H9 (cell line): ENCODE results near the gene COL8A1. TPM values are rescaled to one million over a fixed set of nuclear protein-coding genes. Genes with fewer than 3 reads are reported as not detected.

Source experiments
- DNase-seq: peaks from one replicate; pipeline ENCODE4 v3.0.0-alpha.2; 2017
- H2AFZ ChIP-seq: one replicate; pipeline ENCODE4 v1.6.1; 2013; ENCODE audit warnings: mild to moderate bottlenecking, low read length, control low read depth, moderate library complexity
- H2AK5ac ChIP-seq: 2 replicates; pipeline ENCODE4 v1.6.1; 2013; ENCODE audit warnings: low read length, control low read depth, mixed read lengths; ENCODE audit not compliant: insufficient read length
- H2BK120ac ChIP-seq: one replicate; pipeline ENCODE4 v1.6.1; 2013; ENCODE audit warnings: low read depth, mild to moderate bottlenecking, low read length, control low read depth, inconsistent platforms; ENCODE audit not compliant: poor library complexity, severe bottlenecking
- H2BK12ac ChIP-seq: 2 replicates; pipeline ENCODE4 v1.6.1; 2013; ENCODE audit warnings: low read length, control low read depth, mixed read lengths, low read depth; ENCODE audit not compliant: insufficient read length
- H2BK15ac ChIP-seq: 2 replicates; pipeline ENCODE4 v1.6.1; 2013; ENCODE audit warnings: low read depth, low read length, control low read depth
- H2BK20ac ChIP-seq: one replicate; pipeline ENCODE4 v1.6.1; 2013; ENCODE audit warnings: low read depth, mild to moderate bottlenecking, low read length, control low read depth, inconsistent platforms; ENCODE audit not compliant: poor library complexity, severe bottlenecking
- H2BK5ac ChIP-seq: 2 replicates; pipeline ENCODE4 v1.6.1; 2013; ENCODE audit warnings: low read length, control low read depth, mixed read lengths; ENCODE audit not compliant: insufficient read length
- H3K14ac ChIP-seq: 2 replicates; pipeline ENCODE4 v1.6.1; 2013; ENCODE audit warnings: low read length, control low read depth; ENCODE audit not compliant: insufficient read depth
- H3K18ac ChIP-seq: 2 replicates; pipeline ENCODE4 v1.6.1; 2013; ENCODE audit warnings: low read depth, mild to moderate bottlenecking, mixed read lengths, low read length, control low read depth; ENCODE audit not compliant: insufficient read length
- H3K23ac ChIP-seq: 2 replicates; pipeline ENCODE4 v1.6.1; 2013; ENCODE audit warnings: low read length, control low read depth, mixed read lengths, low read depth; ENCODE audit not compliant: insufficient read length
- H3K23me2 ChIP-seq: 2 replicates; pipeline ENCODE4 v1.6.1; 2013; ENCODE audit warnings: low read depth, mild to moderate bottlenecking, mixed read lengths, low read length, control low read depth; ENCODE audit not compliant: insufficient read length, poor library complexity, severe bottlenecking
- H3K27ac ChIP-seq: 2 replicates; pipeline ENCODE4 v1.5.1; 2013; ENCODE audit warnings: low read length, control low read depth, mixed read lengths, low read depth; ENCODE audit not compliant: insufficient read length
- H3K27me3 ChIP-seq: 2 replicates; pipeline ENCODE4 v1.6.1; 2013; ENCODE audit warnings: low read length, control low read depth, inconsistent platforms; ENCODE audit not compliant: insufficient read depth
- H3K4ac ChIP-seq: 2 replicates; pipeline ENCODE4 v1.6.1; 2013; ENCODE audit warnings: low read depth, mild to moderate bottlenecking, control low read depth, inconsistent platforms, low read length, moderate library complexity
- H3K4me1 ChIP-seq: 2 replicates; pipeline ENCODE4 v1.6.1; 2013; ENCODE audit warnings: low read length, control low read depth, inconsistent platforms; ENCODE audit not compliant: insufficient read depth
- H3K4me2 ChIP-seq: 2 replicates; pipeline ENCODE4 v1.6.1; 2013; ENCODE audit warnings: low read length, control low read depth, mixed read lengths; ENCODE audit not compliant: insufficient read length, insufficient read depth
- H3K56ac ChIP-seq: 2 replicates; pipeline ENCODE4 v1.6.1; 2013; ENCODE audit warnings: low read depth, mild to moderate bottlenecking, mixed read lengths, low read length, control low read depth; ENCODE audit not compliant: insufficient read length
- H3K79me1 ChIP-seq: 2 replicates; pipeline ENCODE4 v1.6.1; 2013; ENCODE audit warnings: low read depth, mild to moderate bottlenecking, moderate library complexity, low read length, control low read depth, inconsistent platforms; ENCODE audit not compliant: insufficient read depth, poor library complexity, severe bottlenecking
- H3K79me2 ChIP-seq: 2 replicates; pipeline ENCODE4 v1.6.1; 2013; ENCODE audit warnings: low read length, control low read depth, inconsistent platforms; ENCODE audit not compliant: insufficient read depth
- H3K9ac ChIP-seq: 2 replicates; pipeline ENCODE4 v1.6.1; 2013; ENCODE audit warnings: low read length, control low read depth, mixed read lengths; ENCODE audit not compliant: insufficient read length; ENCODE audit errors: extremely low read depth
- H3K9me3 ChIP-seq: one replicate; pipeline ENCODE4 v1.6.1; 2013; ENCODE audit warnings: low read depth, low read length, inconsistent platforms; ENCODE audit not compliant: control insufficient read depth
- H3T11ph ChIP-seq: one replicate; pipeline ENCODE4 v1.6.1; 2013; ENCODE audit warnings: mild to moderate bottlenecking, low read length, control low read depth, inconsistent platforms
- H4K20me1 ChIP-seq: one replicate; pipeline ENCODE4 v1.6.1; 2013; ENCODE audit not compliant: control insufficient read depth, insufficient read length, insufficient read depth
- H4K5ac ChIP-seq: 2 replicates; pipeline ENCODE4 v1.6.1; 2013; ENCODE audit warnings: low read depth, mild to moderate bottlenecking, mixed read lengths, low read length, control low read depth; ENCODE audit not compliant: insufficient read length
- H4K8ac ChIP-seq: replicated peaks from 2 replicates; pipeline ENCODE4 v1.6.1; 2013; ENCODE audit warnings: low read length, control low read depth, mixed read lengths, low read depth; ENCODE audit not compliant: insufficient read length
- H4K91ac ChIP-seq: 2 replicates; pipeline ENCODE4 v1.6.1; 2013; ENCODE audit warnings: low read depth, mild to moderate bottlenecking, moderate library complexity, mixed read lengths, low read length, control low read depth; ENCODE audit not compliant: insufficient read length
- H3K27ac Mint-ChIP-seq, 3 experiments: 2 replicates in 2 of 3; 3 replicates in 1 of 3; pipeline ENCODE4 v1.8.0; 2020 to 2021; ENCODE audit warnings: mixed read lengths in 3 of 3, mild to moderate bottlenecking in 1 of 3, moderate library complexity in 1 of 3
- H3K27me3 Mint-ChIP-seq: 2 replicates; pipeline ENCODE4 v1.8.0; 2021; ENCODE audit warnings: low read depth, mild to moderate bottlenecking, moderate library complexity, mixed read lengths
- H3K36me3 Mint-ChIP-seq, 3 experiments: 2 replicates in 2 of 3; 3 replicates in 1 of 3; pipeline ENCODE4 v1.8.0; 2020 to 2021; ENCODE audit warnings: low read depth in 3 of 3, mixed read lengths in 3 of 3; ENCODE audit not compliant: insufficient read depth in 1 of 3
- H3K4me1 Mint-ChIP-seq, 2 experiments: 2 replicates each; pipeline ENCODE4 v1.8.0; 2020; ENCODE audit warnings: mixed read lengths in 2 of 2
- H3K4me3 Mint-ChIP-seq, 2 experiments: 2 replicates in 1 of 2; 3 replicates in 1 of 2; pipeline ENCODE4 v1.8.0; 2020 to 2021; ENCODE audit warnings: mild to moderate bottlenecking in 2 of 2, mixed read lengths in 2 of 2, moderate library complexity in 1 of 2
- H3K9me3 Mint-ChIP-seq, 2 experiments: 2 replicates in 1 of 2; 3 replicates in 1 of 2; pipeline ENCODE4 v1.8.0; 2020; ENCODE audit warnings: mild to moderate bottlenecking in 2 of 2, mixed read lengths in 2 of 2, moderate library complexity in 1 of 2
- CTCF ChIP-seq: fragments of 200-600 bp; sonication (generic); conservative IDR thresholded peaks from 3 replicates; pipeline ENCODE4 v1.8.0; 2021; ENCODE audit warnings: antibody characterized with exemption, mild to moderate bottlenecking
- WGBS: extraction: QIAGEN DNeasy Blood & Tissue Kit; methylation state at CpG from one replicate; pipeline ENCODE4 v1.1.7; 2013; ENCODE audit warnings: missing lambda C conversion rate, low lambda C conversion rate, mixed read lengths; ENCODE audit not compliant: insufficient read length; ENCODE audit errors: extremely low coverage; 5-methylcytosine and 5-hydroxymethylcytosine counted together
- total RNA-seq: library from RNA; stranded (reverse); gene quantifications from 2 replicates; pipeline ENCODE4 v1.2.1, GENCODE V29; 2021

The COL8A1 gene
- total RNA-seq, 1 experiment from 2014 or later = 0.17 TPM

DNA sequence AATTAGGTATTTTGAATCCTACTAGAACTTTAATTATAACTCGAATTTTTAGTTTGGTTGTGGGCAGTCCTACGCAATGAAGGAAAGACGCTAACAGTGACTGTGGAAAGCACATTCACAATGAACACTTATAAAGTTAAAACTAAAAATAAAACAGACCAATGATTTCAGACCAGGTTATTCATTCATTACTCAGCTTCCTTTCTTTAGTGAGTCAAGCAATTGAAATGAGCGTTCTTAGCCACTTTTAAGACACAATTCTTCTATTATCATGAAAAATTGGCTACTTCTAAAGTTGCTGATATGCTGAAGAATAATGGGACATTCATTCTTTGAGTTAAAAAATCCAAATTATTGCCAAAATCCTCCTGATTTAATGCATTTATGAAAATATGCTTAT lies 113.3 kb downstream of the COL8A1 start:
- no peaks in the 10 kb centered on the region for H3K27me3 ChIP-seq
- WGBS = no CpG with 5 or more reads among the region's 4 CpGs
- no peaks in the 10 kb centered on the region for H3K4me1 ChIP-seq
- H3K79me1 ChIP-seq = no peaks in the 10 kb centered on the region
- no peak overlapping the region for H2AK5ac ChIP-seq
- H3K56ac ChIP-seq = no peak overlapping the region
- H3K14ac ChIP-seq = no peak overlapping the region
- Mint-ChIP-seq H3K4me1 (0 out of 4 replicates have a peak, but pooled peaks cover 0 to 3% of the 10 kb centered on the region in 2 experiments), H3K27me3 (no peaks in the 10 kb centered on the region), H3K27ac (no peak overlapping the region), H3K36me3 (no peaks in the 10 kb centered on the region), H3K9me3 (no peaks in the 10 kb centered on the region), H3K4me3 (no peak overlapping the region)
- H4K8ac ChIP-seq = no peak overlapping the region
- no peak overlapping the region for H2BK20ac ChIP-seq
- H3T11ph ChIP-seq = no peak overlapping the region
- no peak overlapping the region for H2BK5ac ChIP-seq
- no peak overlapping the region for H3K27ac ChIP-seq
- no peak for DNase-seq
- H2BK15ac ChIP-seq = no peak overlapping the region
- H3K4me2 ChIP-seq = no peak overlapping the region
- H2AFZ ChIP-seq = no peak overlapping the region
- H3K18ac ChIP-seq = no peak overlapping the region
- H3K79me2 ChIP-seq = no peaks in the 10 kb centered on the region
- H4K5ac ChIP-seq = no peak overlapping the region
- no peaks in the 10 kb centered on the region for H3K23me2 ChIP-seq
- H2BK12ac ChIP-seq = no peak overlapping the region
- H3K9me3 ChIP-seq = no peaks in the 10 kb centered on the region
- no peaks in the 10 kb centered on the region for H4K20me1 ChIP-seq
- H4K91ac ChIP-seq = no peak overlapping the region
- H3K9ac ChIP-seq = no peak overlapping the region
- no peak overlapping the region for H2BK120ac ChIP-seq
- H3K23ac ChIP-seq = no peak overlapping the region
- no peak for TF ChIP-seq CTCF
- H3K4ac ChIP-seq = no peak overlapping the region
